Non-pigmented ciliary epithelial cell (primary cell): Measurements from ENCODE around the gene ELP4.
"Not testable (repeated sequence)": the region's sequence is repeated elsewhere in the genome, so short reads cannot be mapped to it uniquely, and the experiment has no call there.

Source experiments
- DNase-seq: peaks from one replicate; pipeline ENCODE4 v3.0.0-alpha.2; 2010; ENCODE audit warnings: low read depth

Gene ELP4

GRCh38 chr11:31509429-31510345 lies at the start of gene ELP4, which contains the start of gene IMMP1L:
Gene ELP4, plus strand, starts transcription at chr11:31509767. Its CDS starts 18 bp downstream, at chr11:31509785.
Gene IMMP1L, minus strand, starts transcription at chr11:31509622. Its CDS starts 46,346 bp downstream, at chr11:31463276.
- DNase-seq: peak; percentile 86

DNA sequence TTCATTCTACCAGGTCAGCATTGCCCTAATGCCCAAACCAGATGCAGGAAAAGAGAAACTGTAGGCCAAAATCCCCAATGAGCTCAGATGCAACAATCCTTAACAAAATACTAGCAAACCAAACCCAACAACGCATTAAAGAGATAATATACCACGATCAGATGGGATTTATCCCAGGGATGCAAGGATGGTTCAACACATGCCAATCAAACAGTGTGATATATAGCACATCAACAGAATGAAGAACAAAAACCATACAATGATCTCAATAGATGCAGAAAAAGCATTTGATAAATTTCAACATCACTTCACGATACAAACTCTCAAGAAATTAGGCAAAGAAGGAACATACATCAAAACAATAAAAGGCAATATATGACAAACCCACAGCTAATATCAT lies 45.1 kb upstream of the ELP4 start:
- no peak for DNase-seq

- no peak for DNase-seq
Measured at GRCh38 chr11:31474083-31474482, 35.5 kb upstream of the ELP4 start.

DNA sequence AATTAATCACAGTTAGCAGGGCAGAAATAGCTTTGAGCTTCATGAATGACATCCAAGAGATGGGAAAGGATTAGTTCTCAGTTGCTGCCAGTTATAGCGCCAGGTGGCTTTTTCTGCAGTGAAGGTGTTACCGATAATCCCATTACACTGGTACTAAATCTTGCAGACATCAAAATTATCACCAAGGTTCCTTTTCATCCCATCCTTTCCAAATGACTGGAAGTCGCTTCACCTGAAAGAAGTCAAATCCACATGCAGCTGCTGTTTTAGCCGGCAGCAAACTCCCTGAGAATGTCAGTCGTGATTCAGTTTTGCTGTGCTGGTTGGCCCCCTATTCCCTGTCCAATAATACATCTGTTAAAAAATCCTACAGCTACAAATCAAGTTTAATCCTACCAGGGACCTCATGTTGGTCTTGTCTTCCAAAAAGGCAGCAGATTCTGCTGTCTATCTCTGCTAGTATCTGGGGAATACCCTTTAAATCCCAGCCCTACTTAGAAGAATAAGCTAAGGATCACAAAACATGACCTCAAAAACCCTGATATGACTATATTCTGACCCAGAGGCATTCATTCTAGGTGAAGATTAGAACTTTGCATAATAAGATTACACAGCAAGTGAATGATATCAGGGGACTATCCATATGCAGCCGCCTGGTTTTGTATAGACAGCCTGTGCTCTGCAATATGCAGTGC lies 31.9 kb upstream of the ELP4 start:
- DNase-seq: no peak

DNA sequence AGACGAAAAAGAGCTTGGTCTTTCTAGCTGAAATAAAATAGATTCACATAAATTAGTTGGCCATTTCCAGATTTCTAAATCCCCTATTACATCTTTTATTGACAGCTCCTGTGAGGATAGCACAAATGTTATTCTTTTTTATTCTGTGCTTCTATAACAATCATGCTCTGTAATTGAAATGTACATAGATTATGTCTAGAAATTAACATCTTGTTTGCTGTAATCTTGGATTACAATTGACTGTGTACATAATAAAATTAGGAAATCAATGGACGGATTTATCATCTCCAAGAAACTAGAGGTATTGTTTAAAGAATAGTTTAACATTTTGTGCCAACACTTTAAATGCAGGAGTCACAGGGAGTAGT lies 31.4 kb upstream of the ELP4 start:
- DNase-seq: no peak

GRCh38 chr11:31479066-31479465 lies 30.5 kb upstream of the ELP4 start:
- DNase-seq: no peak

- DNase-seq: no peak
Measured at GRCh38 chr11:31480930-31481329, 28.6 kb upstream of the ELP4 start.

- DNase-seq: no peak
Measured at GRCh38 chr11:31484497-31484896, 25.1 kb upstream of the ELP4 start.

- DNase-seq: no peak
Measured at GRCh38 chr11:31487848-31488247, 21.7 kb upstream of the ELP4 start.

DNA sequence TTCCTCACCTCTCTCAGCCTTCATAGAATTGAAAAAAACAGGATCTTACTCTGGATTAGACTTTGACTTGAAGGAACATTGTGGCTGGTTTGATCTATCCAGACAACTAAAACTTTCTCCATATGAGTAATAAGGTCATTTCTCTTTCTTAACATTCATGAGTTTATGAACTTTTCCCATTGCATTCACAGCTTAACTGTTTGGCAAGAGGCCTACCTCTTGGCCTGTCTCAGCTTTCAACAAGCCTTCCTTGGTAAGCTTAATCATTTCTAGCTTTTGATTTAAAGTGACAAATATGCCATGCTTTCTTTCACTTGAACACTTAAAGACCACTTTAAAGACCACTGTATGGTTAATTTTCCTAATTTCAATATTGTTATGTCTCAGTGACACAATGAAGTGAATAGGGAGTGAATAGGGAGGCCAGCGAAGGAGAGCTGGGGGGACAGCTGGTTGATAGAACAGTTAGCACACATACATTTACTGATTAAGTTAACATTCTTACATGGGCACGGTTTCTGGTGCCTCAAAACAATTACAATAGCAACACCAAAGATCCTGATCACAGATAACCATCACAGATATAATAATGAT lies 17.1 kb upstream of the ELP4 start:
- peak; percentile 54 for DNase-seq

DNA sequence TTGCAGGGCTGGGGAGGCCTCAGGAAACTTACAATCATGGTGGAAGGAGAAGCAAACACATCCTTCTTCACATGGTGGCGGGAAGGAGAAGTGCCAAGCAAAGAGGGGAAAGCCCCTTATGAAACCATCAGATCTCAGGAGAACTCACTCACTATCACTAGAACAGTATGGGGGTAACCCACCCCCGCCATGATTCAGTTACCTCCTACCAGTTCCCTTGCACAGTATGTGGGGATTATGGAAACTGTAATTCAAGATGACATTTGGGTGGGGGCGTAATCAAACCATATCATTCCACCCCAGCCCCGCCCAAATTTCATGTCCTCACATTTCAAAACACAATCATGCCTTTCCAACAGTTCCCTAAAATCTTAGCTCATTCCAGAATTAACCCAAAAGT lies 16.3 kb upstream of the ELP4 start:
- no peak for DNase-seq

DNA sequence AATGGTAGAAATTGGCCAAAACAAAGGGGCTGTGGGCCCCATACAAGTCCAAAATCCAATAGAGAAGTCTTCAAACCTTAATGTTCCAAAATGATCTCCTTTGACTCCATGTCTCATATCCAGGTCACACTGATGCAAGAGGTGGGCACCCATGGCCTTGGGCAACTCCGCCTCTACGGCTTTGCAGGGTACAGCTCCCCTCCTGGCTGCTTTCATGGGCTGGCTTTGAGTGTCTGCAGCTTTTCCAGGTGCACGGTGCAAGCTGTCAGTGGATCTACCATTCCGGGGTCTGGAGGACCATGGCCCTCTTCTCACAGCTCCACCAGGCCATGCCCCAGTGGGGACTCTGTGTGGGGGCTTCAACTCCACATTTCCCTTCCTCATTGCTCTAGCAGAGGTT lies 15.8 kb upstream of the ELP4 start:
- not testable (repeated sequence) for DNase-seq

DNA sequence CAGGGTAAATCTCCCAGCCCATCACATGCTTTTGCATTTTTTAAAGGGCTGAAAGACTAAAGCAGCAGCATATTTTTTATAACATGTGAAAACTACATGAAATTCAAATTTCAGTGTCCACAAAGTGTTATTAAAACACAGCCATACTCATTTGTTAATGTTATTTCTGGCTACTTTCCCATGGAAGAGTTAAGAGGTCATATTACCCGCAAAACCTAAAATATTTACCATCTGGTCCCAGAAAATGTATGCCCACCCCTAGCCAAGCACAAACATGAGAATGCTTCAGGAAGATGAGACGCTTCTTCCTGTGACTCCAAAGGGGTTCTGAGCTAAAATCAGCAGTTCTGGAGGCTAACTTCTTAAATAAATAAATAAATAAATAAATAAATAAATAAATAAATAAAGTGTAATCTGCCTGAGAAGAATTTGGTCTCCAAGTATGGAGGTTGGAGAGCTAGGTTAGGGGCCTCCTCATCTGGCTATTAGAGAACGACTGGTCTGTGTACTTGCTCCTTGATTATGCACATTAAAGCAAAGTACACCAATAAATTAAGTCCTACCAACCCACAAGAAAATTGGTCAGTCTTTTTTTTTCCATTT lies 9.9 kb upstream of the ELP4 start:
- peak; percentile 35 for DNase-seq

- DNase-seq: no peak
Measured at GRCh38 chr11:31500560-31500959, 9.0 kb upstream of the ELP4 start.

GRCh38 chr11:31509051-31509428 lies 527 bp upstream of the ELP4 start:
- no peak for DNase-seq

GRCh38 chr11:31512117-31512516 lies 2.5 kb downstream of the ELP4 start:
- no peak for DNase-seq

GRCh38 chr11:31521497-31522150 lies 12.1 kb downstream of the ELP4 start:
- no peak for DNase-seq

- no peak for DNase-seq
Measured at GRCh38 chr11:31529189-31529588, 19.6 kb downstream of the ELP4 start.

DNA sequence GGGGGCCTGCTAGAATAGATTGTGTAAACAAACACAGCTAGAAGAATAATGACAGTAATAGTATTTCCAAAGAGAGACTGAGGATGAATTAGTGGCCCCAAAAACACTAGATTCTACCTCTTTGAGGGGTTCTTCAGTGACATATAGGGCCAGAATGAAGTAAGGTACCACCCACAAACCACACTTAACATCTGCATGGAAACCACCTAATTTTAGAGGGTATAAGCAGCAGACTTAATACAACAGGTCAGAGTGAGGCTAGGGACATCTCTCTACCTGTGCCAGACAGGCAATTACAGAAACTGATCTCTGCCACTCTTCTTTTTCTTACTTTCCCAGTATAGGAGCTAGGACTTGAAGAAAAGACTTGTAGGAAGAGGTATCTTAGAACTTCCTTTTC lies 20.1 kb downstream of the ELP4 start:
- DNase-seq: no peak

DNA sequence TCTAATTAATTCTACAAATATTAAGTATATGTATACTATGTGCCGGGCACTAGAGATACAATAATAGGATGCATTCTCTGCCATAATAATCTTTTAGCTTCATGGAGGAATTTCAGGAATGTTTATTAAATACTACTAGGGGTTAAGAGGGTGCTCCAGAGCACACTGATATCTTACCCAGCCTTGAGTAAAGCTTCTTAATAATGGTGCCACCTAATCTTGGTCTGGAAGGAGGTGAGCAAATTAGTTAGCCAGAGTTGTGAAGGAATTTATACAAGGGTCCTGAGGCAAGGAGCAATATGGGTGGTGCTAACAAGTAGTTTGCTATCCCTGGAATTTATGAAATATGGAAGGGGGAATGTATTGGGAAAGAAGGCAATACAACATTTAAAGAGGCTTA lies 21.7 kb downstream of the ELP4 start:
- no peak for DNase-seq

- DNase-seq: no peak
Measured at GRCh38 chr11:31535479-31535878, 25.9 kb downstream of the ELP4 start.

GRCh38 chr11:31542862-31543261 lies 33.3 kb downstream of the ELP4 start:
- DNase-seq: no peak
